HCT116 (cell line): Measurements from ENCODE around the gene ALCAM. TPM values are rescaled to one million over a fixed set of nuclear protein-coding genes. Genes with fewer than 3 reads are reported as not detected.

Experiments used
- ATAC-seq: fragments of 200-7000 bp; cut with Tn5 transposase; 2 replicates; pipeline ENCODE4 v1.9.1; 2020; ENCODE audit warnings: mild to moderate bottlenecking, moderate library complexity
- BruUV-seq: library from RNA; stranded (reverse); fragments of 400-500 nt; replicated peaks from 2 replicates; lab custom pipeline; 2021; lab: Mats Ljungman, UMichigan
- CTCF ChIA-PET: fragments of 300-600 bp; sonication (Branson Sonifier 250); formaldehyde crosslinking; loops from one replicate; lab custom pipeline; 2021; ENCODE audit warnings: antibody characterized with exemption; lab: Charles Lee
- POLR2A ChIA-PET: fragments of 300-600, 350-600 bp; sonication (Branson Sonifier 250); formaldehyde crosslinking; loops from one replicate; lab custom pipeline; 2021; ENCODE audit warnings: antibody characterized with exemption; lab: Charles Lee
- RAD21 ChIA-PET, 2 experiments: fragments of 300-600 bp; sonication (Branson Sonifier 250); formaldehyde crosslinking; loops; one replicate each; lab custom pipeline; 2023; ENCODE audit warnings: low total read pairs in 2 of 2; ENCODE audit not compliant: uncharacterized antibody in 2 of 2, unreplicated experiment in 2 of 2, low non-redundant PET in 1 of 2; lab: Charles Lee
- DNase-seq: peaks from one replicate; pipeline ENCODE4 v3.0.0-alpha.2; 2010; ENCODE audit warnings: low read depth, low spot score
- H2AFZ ChIP-seq: fragments of 200-600 bp; shearing (Covaris generic), sonication (generic); 2 replicates; pipeline ENCODE4 v1.6.1; 2017; ENCODE audit warnings: low read depth, mixed run types, mixed read lengths, antibody characterized with exemption, low read length; ENCODE audit not compliant: poor library complexity, severe bottlenecking
- H3K27ac ChIP-seq: 2 replicates; pipeline ENCODE4 v1.5.1; 2012; ENCODE audit warnings: low read depth, low read length
- H3K27me3 ChIP-seq: fragments of 200-600 bp; sonication (generic); 2 replicates; pipeline ENCODE4 v1.6.1; 2016; ENCODE audit warnings: mixed run types, low read length, mixed read lengths; ENCODE audit not compliant: insufficient read depth
- H3K36me3 ChIP-seq, 2 experiments: fragments of 200-500 bp in 1 of 2; fragments of 200-600 bp in 1 of 2; sonication (Bioruptor generic) in 1 of 2; sonication (generic) in 1 of 2; 2 replicates each; pipeline versions ENCODE4 v1.5.1 to v1.6.1; 2014 to 2016; ENCODE audit warnings: low read length in 2 of 2, inconsistent platforms in 1 of 2, mixed read lengths in 1 of 2, mixed run types in 1 of 2; ENCODE audit not compliant: insufficient read depth in 2 of 2, control insufficient read depth in 1 of 2
- H3K4me1 ChIP-seq, 2 experiments: fragments of 200-600 bp in 1 of 2; sonication (generic) in 1 of 2; 2 replicates each; pipeline versions ENCODE4 v1.5.1 to v1.6.1; 2012 to 2017; ENCODE audit warnings: low read length in 2 of 2, inconsistent platforms in 1 of 2, mild to moderate bottlenecking in 1 of 2, mixed read lengths in 1 of 2, mixed run types in 1 of 2, moderate library complexity in 1 of 2; ENCODE audit not compliant: insufficient read depth in 2 of 2, control insufficient read depth in 1 of 2
- H3K4me2 ChIP-seq: fragments of 200-600 bp; sonication (generic); 2 replicates; pipeline ENCODE4 v1.6.1; 2017; ENCODE audit warnings: mixed run types, low read length, mixed read lengths
- H3K4me3 ChIP-seq, 2 experiments: fragments of 200-600 bp in 1 of 2; sonication (generic) in 1 of 2; replicated peaks in 1 of 2; 2 replicates each; pipeline ENCODE4 v1.5.1; 2011 to 2016; ENCODE audit warnings: low read length in 2 of 2, control low read depth in 1 of 2, low read depth in 1 of 2, mild to moderate bottlenecking in 1 of 2, mixed read lengths in 1 of 2, mixed run types in 1 of 2
- H3K79me2 ChIP-seq: fragments of 200-600 bp; sonication (generic); 2 replicates; pipeline ENCODE4 v1.6.1; 2017; ENCODE audit warnings: mild to moderate bottlenecking, mixed run types, low read length, moderate library complexity, mixed read lengths; ENCODE audit not compliant: insufficient read depth
- H3K9ac ChIP-seq: fragments of 200-600 bp; sonication (generic); 2 replicates; pipeline ENCODE4 v1.6.1; 2016; ENCODE audit warnings: low read length, mixed read lengths
- H3K9me2 ChIP-seq: fragments of 200-600 bp; sonication (generic), shearing (Covaris generic); 2 replicates; pipeline ENCODE4 v1.6.1; 2017; ENCODE audit warnings: mixed run types, mild to moderate bottlenecking, moderate library complexity; ENCODE audit not compliant: insufficient read depth
- H3K9me3 ChIP-seq, 2 experiments: fragments of 200-500 bp in 1 of 2; fragments of 200-600 bp in 1 of 2; sonication (Bioruptor generic) in 1 of 2; sonication (generic) in 1 of 2; 2 replicates each; pipeline ENCODE4 v1.6.1; 2014 to 2017; ENCODE audit warnings: low read length in 2 of 2, mixed read lengths in 2 of 2, inconsistent platforms in 1 of 2, low read depth in 1 of 2, mild to moderate bottlenecking in 1 of 2, mixed run types in 1 of 2, moderate library complexity in 1 of 2; ENCODE audit not compliant: control insufficient read depth in 1 of 2, insufficient read depth in 1 of 2
- H4K20me1 ChIP-seq: fragments of 200-600 bp; sonication (generic), shearing (Covaris generic); 2 replicates; pipeline ENCODE4 v1.6.1; 2017; ENCODE audit warnings: mixed run types, mild to moderate bottlenecking, moderate library complexity; ENCODE audit not compliant: insufficient read depth
- ATF3 ChIP-seq: IDR thresholded peaks from 2 replicates; pipeline ENCODE4 v1.6.1; 2012
- CBX3 ChIP-seq: IDR thresholded peaks from 2 replicates; pipeline ENCODE4 v1.6.1; 2012; ENCODE audit warnings: low read depth
- CEBPB ChIP-seq: IDR thresholded peaks from 2 replicates; pipeline ENCODE4 v1.6.1; 2012; ENCODE audit warnings: low read depth
- CTCF ChIP-seq, 3 experiments: fragments of 200-600 bp in 1 of 3; sonication (generic) in 1 of 3; IDR thresholded peaks in 2 of 3; conservative IDR thresholded peaks in 1 of 3; 2 replicates each; pipeline ENCODE4 v1.5.1; 2012 to 2017; ENCODE audit warnings: low read depth in 2 of 3, low read length in 2 of 3, antibody characterized with exemption in 1 of 3, borderline replicate concordance in 1 of 3, control low read depth in 1 of 3, mild to moderate bottlenecking in 1 of 3, mixed read lengths in 1 of 3, mixed run types in 1 of 3, moderate library complexity in 1 of 3; ENCODE audit not compliant: insufficient read depth in 1 of 3
- ELF1 ChIP-seq: IDR thresholded peaks from 2 replicates; pipeline ENCODE4 v1.6.1; 2012; ENCODE audit warnings: low read depth, borderline replicate concordance
- EZH2phosphoT487 ChIP-seq: fragments of 200-600 bp; IDR thresholded peaks from 2 replicates; pipeline ENCODE4 v1.6.1; 2018; ENCODE audit warnings: antibody characterized with exemption, borderline replicate concordance
- FOSL1 ChIP-seq: IDR thresholded peaks from 2 replicates; pipeline ENCODE4 v1.6.1; 2012; ENCODE audit warnings: low read depth
- JUND ChIP-seq: IDR thresholded peaks from 2 replicates; pipeline ENCODE4 v1.6.1; 2012
- POLR2A ChIP-seq: IDR thresholded peaks from 2 replicates; pipeline ENCODE4 v1.7.0; 2011; ENCODE audit warnings: borderline replicate concordance; ENCODE audit not compliant: insufficient read depth, insufficient read length; ENCODE audit errors: extremely low read depth
- REST ChIP-seq: IDR thresholded peaks from 2 replicates; pipeline ENCODE4 v1.6.1; 2012; ENCODE audit warnings: low read depth
- SIN3A ChIP-seq: IDR thresholded peaks from 2 replicates; pipeline ENCODE4 v1.6.1; 2012; ENCODE audit warnings: low read depth
- intact Hi-C: fragments of 100-400 bp; cut with micrococcal nuclease; formaldehyde crosslinking; loops from 2 replicates; pipeline ENCODE4 v1.10.0; 2022
- total RNA-seq: library from RNA; stranded (reverse); gene quantifications from one replicate; pipeline ENCODE4 v1.2.1, GENCODE V29; 2021; ENCODE audit not compliant: unreplicated experiment

Gene ALCAM
- total RNA-seq, 1 experiment from 2014 or later = 56.7 TPM

GRCh38 chr3:105362021-105362665 lies 4.6 kb upstream of the ALCAM start:
- Histone ChIP-seq H3K79me2 (peaks cover 3% of the 10 kb centered on the region; the same call in 1 of the 2 replicates), H3K9me3 (no peaks in the 10 kb centered on the region), H3K4me2 (peak overlapping the region; percentile 1; the same call in 1 of the 2 replicates), H3K9ac (no peak overlapping the region), H3K4me3 (no peak overlapping the region), H3K36me3 (no peaks in the 10 kb centered on the region)
- ChIA-PET POLR2A (no interaction called here), CTCF (no interaction called here), RAD21 (no interaction called here)
- ATAC-seq (no peak), DNase-seq (no peak)
- no TSS peak for BruUV-seq
- TF ChIP-seq EZH2phosphoT487 (no peak), FOSL1 (peak; percentile 12; the same call in 1 of the 2 replicates)
- TF ChIP-seq, all 23 proteins: peak for 1
- Histone ChIP-seq H4K20me1 (no peaks in the 10 kb centered on the region), H3K27me3 (no peaks in the 10 kb centered on the region), H3K27ac (no peak overlapping the region), H2AFZ (peak overlapping the region; percentile 66), H3K9me2 (no peaks in the 10 kb centered on the region), H3K4me1 (peaks cover 7 to 52% of the 10 kb centered on the region in 2 experiments)
- intact Hi-C loops = loop anchor here (10.0 kb wide), 1 partner anchor 377 kb away; no protein-coding TSS in a partner anchor

- CTCF ChIA-PET = no interaction called here
- Histone ChIP-seq H3K27me3 (no peaks in the 10 kb centered on the region), H3K9ac (0 out of 2 replicates have a peak overlapping the region, but pooled peaks have one; percentile 86), H3K4me3 (peak overlapping the region in 1 of 2 experiments; percentile 91; a peak in 1 of 4 replicates), H2AFZ (peak overlapping the region; percentile 99), H3K9me2 (no peaks in the 10 kb centered on the region), H3K79me2 (peaks cover 23% of the 10 kb centered on the region), H4K20me1 (no peaks in the 10 kb centered on the region), H3K4me2 (peak overlapping the region; percentile 98), H3K27ac (no peak overlapping the region), H3K36me3 (no peaks in the 10 kb centered on the region), H3K4me1 (peaks cover 4 to 48% of the 10 kb centered on the region in 2 experiments; a peak in 3 of 4 replicates), H3K9me3 (no peaks in the 10 kb centered on the region)
- POLR2A ChIA-PET = no interaction called here
- RAD21 ChIA-PET = no interaction called here
- intact Hi-C loops = loop anchor here (10.0 kb wide), 1 partner anchor 379 kb away; no protein-coding TSS in a partner anchor
- ATAC-seq = no peak
- TF ChIP-seq CBX3 = no peak
- no peak for TF ChIP-seq REST
- TF ChIP-seq JUND = no peak
- TF ChIP-seq ATF3 = no peak
- TF ChIP-seq CEBPB = no peak
- no peak for TF ChIP-seq SIN3A
- no peak for TF ChIP-seq POLR2A
- TF ChIP-seq CTCF (IDR thresholded peaks at IDR 0.05 in 2 of 3, conservative IDR thresholded peaks at IDR 0.05 in 1 of 3; ENCODE audit: borderline replicate concordance in 1 of 3, insufficient read depth in 1 of 3, low read depth in 2 of 3, low read length in 2 of 3) = no peak
- TF ChIP-seq ELF1 = no peak
- no peak for TF ChIP-seq FOSL1
- TF ChIP-seq EZH2phosphoT487 = no peak
- BruUV-seq = no TSS peak
- DNase-seq = no peak
These were observed 2.6 kb upstream of the ALCAM start for GRCh38 chr3:105364128-105364527.
